ENCODE data around the gene OR10G7. TPM values are rescaled to one million over a fixed set of nuclear protein-coding genes. Genes with fewer than 3 reads are reported as not detected.

The OR10G7 gene
- total RNA-seq, 2 experiments from 2014 or later, result not detected

DNA sequence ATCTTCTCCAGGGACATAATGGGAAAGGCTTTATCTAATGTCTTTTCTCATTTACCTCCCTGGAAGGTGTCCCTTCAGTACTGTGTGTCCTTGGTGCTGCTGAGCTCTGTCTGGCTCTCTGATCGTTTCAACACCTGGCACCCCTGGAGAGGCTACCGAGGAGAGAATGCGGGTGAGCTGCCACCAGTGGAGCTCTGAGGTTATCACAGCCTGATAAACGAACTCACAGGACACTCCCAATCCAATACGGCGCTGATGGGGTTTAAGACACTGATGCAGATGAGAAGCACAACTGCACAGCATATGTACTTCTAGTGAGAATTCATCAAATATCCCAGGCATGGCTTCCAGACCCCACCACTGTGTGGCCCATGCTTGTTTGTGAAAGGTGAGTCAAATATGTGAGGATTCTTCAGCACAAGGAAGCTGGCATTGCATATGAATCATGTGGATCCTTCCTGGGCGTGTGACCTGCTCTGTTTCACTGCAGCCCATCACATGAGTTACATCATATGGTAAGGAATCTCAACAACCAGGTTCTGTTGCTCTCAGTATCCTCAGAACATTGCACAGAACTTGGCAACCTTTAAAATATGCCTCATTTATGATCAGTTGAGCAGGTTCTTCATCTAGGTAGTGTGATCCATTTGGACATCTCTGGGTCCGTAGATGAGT is 39.3 kb upstream of the OR10G7 start:
- Mint-ChIP-seq H3K4me3 (no peak overlapping the region), H3K27ac (no peak overlapping the region), H3K27me3 (peaks cover 26% of the 10 kb centered on the region), H3K36me3 (ENCODE audit: low read depth) (no peaks in the 10 kb centered on the region), H3K9me3 (no peaks in the 10 kb centered on the region), H3K4me1 (ENCODE audit: low read depth) (peaks cover 6% of the 10 kb centered on the region)
- DNase-seq (no peak), ATAC-seq (no peak)
- intact Hi-C loops (cut with micrococcal nuclease), result no loop called here
- ChIA-PET POLR2A (no interaction called here), CTCF (interaction anchor here (1.1 to 1.3 kb wide), 2 partner anchors 8 to 114 kb away, joined by 3 to 5 read pairs; no protein-coding TSS in a partner anchor)
- no peak for TF ChIP-seq CTCF (IDR thresholded peaks at IDR 0.05)

DNA sequence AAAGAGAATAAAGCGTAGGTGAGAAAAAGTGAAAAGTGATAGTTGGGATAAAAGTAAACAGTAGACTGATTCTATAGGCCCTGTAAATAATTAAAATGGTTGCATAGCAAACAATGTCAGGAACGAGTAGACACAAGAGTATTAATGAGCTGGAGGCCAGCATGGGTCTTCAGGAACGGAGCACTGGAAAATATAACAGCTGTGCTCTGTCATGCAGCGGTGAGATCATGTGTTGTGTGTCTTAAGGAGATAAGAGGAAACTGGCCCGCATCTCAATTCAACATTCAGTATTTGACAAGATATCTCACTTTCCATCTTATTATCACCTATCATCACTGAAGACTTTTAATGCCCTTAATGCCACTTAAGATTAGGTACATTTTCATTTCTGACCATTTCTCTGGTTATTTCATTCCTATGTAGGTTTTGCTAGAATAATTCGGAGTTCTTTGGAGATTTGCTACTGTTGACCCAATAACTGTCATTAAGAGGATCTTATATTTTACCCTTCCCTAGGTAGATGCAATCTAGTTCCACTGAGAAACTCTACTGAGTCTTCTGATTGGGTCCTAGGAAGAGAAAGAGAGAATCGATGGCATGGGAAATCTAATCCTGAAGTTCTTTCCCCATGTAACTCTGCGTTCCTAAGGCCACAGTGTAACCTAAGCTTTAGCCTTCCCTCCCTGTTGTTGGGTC is 38.7 kb upstream of the OR10G7 start:
- DNase-seq (no peak), ATAC-seq (no peak)
- H3K4me3 Mint-ChIP-seq, result no peak overlapping the region
- peaks cover 28% of the 10 kb centered on the region for H3K27me3 Mint-ChIP-seq
- intact Hi-C loops (cut with micrococcal nuclease), result no loop called here
- no peaks in the 10 kb centered on the region for H3K9me3 Mint-ChIP-seq
- TF ChIP-seq CTCF (IDR thresholded peaks at IDR 0.05), result no peak
- POLR2A ChIA-PET, result no interaction called here
- no peak overlapping the region for H3K27ac Mint-ChIP-seq
- peaks cover 6% of the 10 kb centered on the region for H3K4me1 Mint-ChIP-seq (ENCODE audit: low read depth)
- CTCF ChIA-PET, result interaction anchor here (1.1 to 1.3 kb wide), 2 partner anchors 8 to 115 kb away, joined by 3 to 5 read pairs; no protein-coding TSS in a partner anchor
- no peaks in the 10 kb centered on the region for H3K36me3 Mint-ChIP-seq (ENCODE audit: low read depth)

GRCh38 chr11:124078591-124078990 is 37.5 kb upstream of the OR10G7 start:
- H3K9me3 Mint-ChIP-seq, result no peaks in the 10 kb centered on the region
- H3K4me1 Mint-ChIP-seq (ENCODE audit: low read depth), result peaks cover 6% of the 10 kb centered on the region
- DNase-seq, result no peak
- no peak for TF ChIP-seq CTCF (IDR thresholded peaks at IDR 0.05)
- intact Hi-C loops (cut with micrococcal nuclease), result no loop called here
- ChIA-PET CTCF (interaction anchor here (0.6 to 10.5 kb wide), 2 partner anchors 16 to 115 kb away, joined by 3 to 108 read pairs; no protein-coding TSS in a partner anchor), POLR2A (no interaction called here)
- peaks cover 27% of the 10 kb centered on the region for H3K27me3 Mint-ChIP-seq
- H3K36me3 Mint-ChIP-seq (ENCODE audit: low read depth), result no peaks in the 10 kb centered on the region
- H3K4me3 Mint-ChIP-seq, result no peak overlapping the region
- no peak overlapping the region for H3K27ac Mint-ChIP-seq
- ATAC-seq, result no peak

- intact Hi-C loops (cut with micrococcal nuclease), result no loop called here
- TF ChIP-seq CTCF (IDR thresholded peaks at IDR 0.05), result no peak
- POLR2A ChIA-PET, result no interaction called here
- Mint-ChIP-seq H3K27ac (no peak overlapping the region), H3K9me3 (no peaks in the 10 kb centered on the region), H3K27me3 (peaks cover 24% of the 10 kb centered on the region), H3K4me3 (no peak overlapping the region), H3K36me3 (ENCODE audit: low read depth) (no peaks in the 10 kb centered on the region), H3K4me1 (ENCODE audit: low read depth) (peaks cover 6% of the 10 kb centered on the region)
- CTCF ChIA-PET, result interaction anchor here (10.5 kb wide), 1 partner anchor 116 kb away, joined by 108 read pairs; no protein-coding TSS in a partner anchor
- no peak for DNase-seq
- ATAC-seq, result no peak
Measured at GRCh38 chr11:124077266-124077665, 36.1 kb upstream of the OR10G7 start.

Measured in activated CD8-positive, alpha-beta T cell treated with anti-CD3 and anti-CD28 coated beads for 36 hours (primary cell).